Astrocyte of the spinal cord (primary cell): ENCODE results near the gene ADAM12.

Experiments
- DNase-seq: peaks from one replicate; pipeline ENCODE4 v3.0.0; 2011; ENCODE audit warnings: low read depth, low spot score
- H3K4me3 ChIP-seq: 2 replicates; pipeline ENCODE4 v1.5.1; 2011; ENCODE audit warnings: low read depth, mild to moderate bottlenecking, low read length, moderate library complexity
- in situ Hi-C: cut with HindIII; loops from 2 replicates; pipeline ENCODE4 v1.10.0; 2017; ENCODE audit warnings: low sequenced_read_pairs
- TF ChIP-seq, protein P1 (sequence below): IDR thresholded peaks from 2 replicates; pipeline ENCODE4 v1.5.1; 2012; ENCODE audit warnings: low read depth, mild to moderate bottlenecking, low read length, inconsistent platforms

ADAM12 gene

DNA sequence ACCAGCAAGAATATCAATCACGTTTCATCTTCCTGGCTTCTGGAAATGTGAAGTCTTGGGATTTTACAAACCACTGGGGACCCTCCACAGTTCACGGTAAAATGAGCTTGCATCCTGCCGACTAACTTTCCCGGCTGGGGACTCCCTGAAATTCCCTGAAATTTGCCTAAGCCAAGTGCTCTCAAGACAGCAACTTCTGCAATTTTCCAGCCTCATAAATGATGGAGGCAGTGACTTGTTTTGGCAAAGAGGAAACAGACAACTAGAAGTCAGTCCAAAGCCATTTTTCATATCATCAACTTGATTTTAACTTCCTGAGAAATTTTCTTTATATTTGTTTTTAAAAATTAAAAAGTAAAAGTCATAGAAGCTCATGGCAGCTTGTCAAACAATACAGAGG, 279.6 kb downstream of the ADAM12 start:
- TF ChIP-seq, protein P1, sequence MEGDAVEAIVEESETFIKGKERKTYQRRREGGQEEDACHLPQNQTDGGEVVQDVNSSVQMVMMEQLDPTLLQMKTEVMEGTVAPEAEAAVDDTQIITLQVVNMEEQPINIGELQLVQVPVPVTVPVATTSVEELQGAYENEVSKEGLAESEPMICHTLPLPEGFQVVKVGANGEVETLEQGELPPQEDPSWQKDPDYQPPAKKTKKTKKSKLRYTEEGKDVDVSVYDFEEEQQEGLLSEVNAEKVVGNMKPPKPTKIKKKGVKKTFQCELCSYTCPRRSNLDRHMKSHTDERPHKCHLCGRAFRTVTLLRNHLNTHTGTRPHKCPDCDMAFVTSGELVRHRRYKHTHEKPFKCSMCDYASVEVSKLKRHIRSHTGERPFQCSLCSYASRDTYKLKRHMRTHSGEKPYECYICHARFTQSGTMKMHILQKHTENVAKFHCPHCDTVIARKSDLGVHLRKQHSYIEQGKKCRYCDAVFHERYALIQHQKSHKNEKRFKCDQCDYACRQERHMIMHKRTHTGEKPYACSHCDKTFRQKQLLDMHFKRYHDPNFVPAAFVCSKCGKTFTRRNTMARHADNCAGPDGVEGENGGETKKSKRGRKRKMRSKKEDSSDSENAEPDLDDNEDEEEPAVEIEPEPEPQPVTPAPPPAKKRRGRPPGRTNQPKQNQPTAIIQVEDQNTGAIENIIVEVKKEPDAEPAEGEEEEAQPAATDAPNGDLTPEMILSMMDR, result no peak
- DNase-seq, result no peak
- in situ Hi-C loops, result no loop called here
- no peak overlapping the region for H3K4me3 ChIP-seq

DNA sequence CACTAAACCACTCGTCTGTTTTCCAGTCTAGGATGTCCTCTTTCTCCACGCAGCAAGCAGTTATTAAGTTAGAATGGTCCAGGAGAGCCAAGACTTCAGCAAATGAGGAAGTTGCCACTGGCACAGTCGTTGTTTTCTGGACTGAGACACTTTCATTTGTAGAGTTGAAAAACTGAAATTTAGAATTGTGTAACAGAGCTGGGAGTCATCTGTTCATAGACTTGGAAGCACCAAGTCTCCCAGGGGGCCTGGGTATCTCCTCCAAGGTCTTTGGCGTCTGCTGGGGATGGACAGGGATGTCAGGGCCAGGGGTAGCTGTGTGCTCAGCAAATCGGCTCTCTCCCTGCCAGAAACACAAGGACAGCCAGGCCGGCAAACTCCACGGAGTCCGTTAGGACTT, 283.5 kb downstream of the ADAM12 start:
- TF ChIP-seq, protein P1, result no peak
- no peak overlapping the region for H3K4me3 ChIP-seq
- DNase-seq, result no peak
- in situ Hi-C loops, result no loop called here

DNA sequence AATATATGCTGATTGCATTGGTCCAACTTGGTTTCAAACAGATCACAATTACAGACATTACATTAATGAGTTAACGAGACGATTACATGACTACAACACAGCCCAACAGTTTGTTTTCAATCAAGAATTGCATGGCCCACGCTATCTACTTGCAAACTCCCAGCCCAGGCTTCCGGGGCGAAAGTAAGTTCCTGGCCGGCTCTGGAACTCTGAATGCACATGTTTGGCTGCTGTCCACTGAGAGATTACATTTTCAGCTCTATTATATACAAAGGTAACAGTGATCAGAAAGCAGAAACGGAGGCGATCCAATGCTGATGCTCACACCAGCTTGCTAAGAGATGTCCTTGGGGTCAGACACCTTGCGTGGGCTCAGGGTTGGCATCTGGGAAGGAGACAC, 285.6 kb downstream of the ADAM12 start:
- DNase-seq, result no peak
- TF ChIP-seq, protein P1, result no peak
- H3K4me3 ChIP-seq, result no peak overlapping the region
- in situ Hi-C loops, result no loop called here

DNA sequence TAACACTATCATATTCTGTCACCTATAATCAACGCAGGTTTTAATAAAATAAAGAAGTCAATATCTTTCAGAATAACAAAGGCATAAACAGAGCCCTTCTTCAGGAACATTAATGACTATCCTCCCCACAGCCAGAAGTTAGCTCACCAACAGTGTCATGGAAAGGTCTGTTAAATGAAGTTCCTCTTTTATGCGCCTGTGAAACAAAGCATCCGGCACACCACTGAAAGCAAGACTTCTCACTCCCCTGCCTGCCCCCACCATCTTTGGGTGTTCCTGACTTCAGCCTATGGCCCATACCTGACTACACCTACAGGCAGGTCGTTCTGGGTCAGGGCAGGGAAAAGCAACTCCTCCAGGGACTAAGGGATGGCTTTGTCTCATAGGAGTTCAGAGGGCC, 286.5 kb downstream of the ADAM12 start:
- no peak for DNase-seq
- in situ Hi-C loops, result no loop called here
- TF ChIP-seq, protein P1, result no peak
- H3K4me3 ChIP-seq, result no peak overlapping the region

DNA sequence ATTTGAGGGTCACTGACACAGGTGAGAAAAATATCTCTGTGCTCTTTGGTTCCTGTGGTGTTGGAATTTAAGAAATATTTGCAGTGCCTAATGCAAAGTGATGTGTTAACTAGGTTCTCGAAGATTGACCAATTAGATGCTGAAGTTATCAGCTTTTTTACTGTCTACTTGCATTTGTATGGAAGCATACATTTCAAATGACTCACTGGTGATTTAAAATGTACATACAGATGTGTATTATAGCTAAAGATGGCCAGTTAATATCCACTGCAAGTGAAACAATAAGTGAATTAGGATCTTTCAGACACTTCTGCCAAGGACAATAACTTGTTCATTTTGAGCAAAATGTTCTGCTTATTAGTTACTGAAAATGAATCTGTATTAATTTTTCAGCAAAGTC, 287.0 kb downstream of the ADAM12 start:
- in situ Hi-C loops, result no loop called here
- no peak overlapping the region for H3K4me3 ChIP-seq
- TF ChIP-seq, protein P1, result no peak
- no peak for DNase-seq

DNA sequence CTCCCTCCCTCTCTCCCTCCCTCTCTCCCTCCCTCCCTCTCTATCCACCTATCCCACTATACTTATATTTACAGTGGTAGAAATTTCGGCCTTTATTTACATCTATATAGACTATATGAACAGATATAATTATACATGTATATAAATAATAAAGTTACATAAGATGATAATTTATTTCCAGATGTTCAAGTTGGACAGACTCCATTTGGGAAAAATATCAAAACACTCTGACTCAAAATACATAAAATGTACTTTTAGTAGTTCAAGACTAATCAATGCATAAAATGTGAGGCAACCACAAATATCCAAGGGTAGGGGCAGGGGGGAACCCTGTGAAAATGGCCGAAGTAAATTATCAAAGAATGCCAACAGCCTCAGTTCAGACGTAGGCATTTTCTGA, 288.9 kb downstream of the ADAM12 start:
- H3K4me3 ChIP-seq, result no peak overlapping the region
- DNase-seq, result no peak
- TF ChIP-seq, protein P1, result no peak
- in situ Hi-C loops, result no loop called here

DNA sequence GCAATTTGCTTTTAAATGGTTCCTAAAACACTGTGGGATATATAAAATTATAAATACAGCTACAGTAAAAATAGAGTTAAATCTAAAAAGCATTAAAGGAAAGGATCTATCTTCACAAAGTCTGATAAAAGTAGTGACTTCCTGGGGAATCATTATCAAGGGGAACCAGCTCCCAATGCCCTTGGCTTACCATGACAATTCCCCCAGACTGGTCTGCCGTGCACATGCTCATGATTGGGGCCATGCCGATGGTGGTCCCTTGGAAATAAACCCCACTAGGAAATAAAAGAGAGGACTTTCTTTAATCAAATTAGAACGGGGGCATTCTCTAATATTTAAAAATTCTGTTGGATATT, 290.1 kb downstream of the ADAM12 start:
- H3K4me3 ChIP-seq, result no peak overlapping the region
- DNase-seq, result no peak
- in situ Hi-C loops, result no loop called here
- TF ChIP-seq, protein P1, result no peak
